Parathyroid adenoma (tissue), 2 donors: ENCODE results near the gene TANK.

ENCODE experiments used
- H2AFZ ChIP-seq: fragments of 300-600 bp; sonication (generic); one replicate; pipeline ENCODE4 v1.7.0; 2017; ENCODE audit warnings: antibody characterized with exemption, mild to moderate bottlenecking
- H3K27ac ChIP-seq: fragments of 300-600 bp; sonication (generic); one replicate; pipeline ENCODE4 v1.7.0; 2017
- H3K27me3 ChIP-seq: fragments of 300-600 bp; sonication (generic); one replicate; pipeline ENCODE4 v1.7.0; 2017; ENCODE audit warnings: low read length; ENCODE audit not compliant: control insufficient read depth, insufficient read depth
- H3K36me3 ChIP-seq: fragments of 300-600 bp; sonication (generic); one replicate; pipeline ENCODE4 v1.7.0; 2017; ENCODE audit warnings: low read length; ENCODE audit not compliant: control insufficient read depth, insufficient read depth
- H3K4me1 ChIP-seq: fragments of 300-600 bp; sonication (generic); one replicate; pipeline ENCODE4 v1.7.0; 2017; ENCODE audit warnings: control low read depth
- H3K4me2 ChIP-seq: fragments of 300-600 bp; sonication (generic); one replicate; pipeline ENCODE4 v1.7.0; 2017; ENCODE audit warnings: low read length
- H3K4me3 ChIP-seq: fragments of 300-600 bp; sonication (generic); one replicate; pipeline ENCODE4 v1.7.0; 2017; ENCODE audit warnings: low read depth, low read length
- H3K79me2 ChIP-seq: fragments of 300-600 bp; sonication (generic); one replicate; pipeline ENCODE4 v1.7.0; 2017; ENCODE audit warnings: control low read depth
- H3K9ac ChIP-seq: fragments of 300-600 bp; sonication (generic); one replicate; pipeline ENCODE4 v1.7.0; 2017; ENCODE audit warnings: mild to moderate bottlenecking
- H3K9me3 ChIP-seq: fragments of 300-600 bp; sonication (generic); one replicate; pipeline ENCODE4 v1.7.0; 2017; ENCODE audit warnings: low read length; ENCODE audit not compliant: control insufficient read depth
- CTCF ChIP-seq: fragments of 300-600 bp; sonication (generic); IDR thresholded peaks from one replicate; pipeline ENCODE4 v1.7.0; 2017; ENCODE audit warnings: antibody characterized with exemption, mild to moderate bottlenecking
- donor health status: primary hyperparathyroidism.

Gene TANK

DNA sequence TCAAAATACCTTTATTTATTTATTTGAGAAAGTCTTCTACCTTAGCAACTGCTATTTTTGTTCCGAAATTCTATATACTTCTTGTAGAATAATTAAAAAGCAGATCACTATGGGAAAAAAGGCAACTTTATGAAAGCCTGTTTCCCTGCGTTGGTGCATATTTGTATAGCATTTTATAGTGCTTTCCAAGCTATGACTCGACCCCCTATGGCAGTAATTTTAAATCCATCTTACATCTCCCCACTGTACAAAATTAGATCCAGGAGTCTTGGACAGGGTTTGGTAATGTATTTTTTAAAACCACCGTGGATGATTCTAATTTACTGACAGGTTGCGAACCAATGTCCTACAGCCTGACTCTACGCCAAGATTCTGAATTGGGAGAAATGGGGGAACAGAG, 10.1 kb downstream of the TANK start:
- Histone ChIP-seq H3K9ac (no peak overlapping the region), H3K4me3 (no peak overlapping the region), H3K36me3 (no peaks in the 10 kb centered on the region), H3K79me2 (peaks cover 30% of the 10 kb centered on the region), H3K27me3 (no peaks in the 10 kb centered on the region), H2AFZ (no peak overlapping the region), H3K9me3 (no peaks in the 10 kb centered on the region), H3K4me2 (no peak overlapping the region), H3K27ac (no peak overlapping the region), H3K4me1 (no peaks in the 10 kb centered on the region)
- TF ChIP-seq CTCF = no peak

- Histone ChIP-seq H3K27me3 (no peaks in the 10 kb centered on the region), H3K9me3 (no peaks in the 10 kb centered on the region), H3K4me3 (no peak overlapping the region), H3K9ac (no peak overlapping the region), H3K79me2 (peaks cover 30% of the 10 kb centered on the region), H3K36me3 (no peaks in the 10 kb centered on the region), H2AFZ (no peak overlapping the region), H3K4me1 (no peaks in the 10 kb centered on the region), H3K27ac (no peak overlapping the region), H3K4me2 (no peak overlapping the region)
- no peak for TF ChIP-seq CTCF
Observed at GRCh38 chr2:161170958-161171932, 11.0 kb downstream of the TANK start.

GRCh38 chr2:161172901-161173540, 12.8 kb downstream of the TANK start:
- H3K9ac ChIP-seq = no peak overlapping the region
- no peak for TF ChIP-seq CTCF
- no peaks in the 10 kb centered on the region for H3K36me3 ChIP-seq
- H3K4me1 ChIP-seq = no peaks in the 10 kb centered on the region
- H3K79me2 ChIP-seq = peaks cover 22% of the 10 kb centered on the region
- no peaks in the 10 kb centered on the region for H3K9me3 ChIP-seq
- no peak overlapping the region for H3K27ac ChIP-seq
- H2AFZ ChIP-seq = no peak overlapping the region
- H3K4me3 ChIP-seq = no peak overlapping the region
- no peaks in the 10 kb centered on the region for H3K27me3 ChIP-seq
- H3K4me2 ChIP-seq = no peak overlapping the region

DNA sequence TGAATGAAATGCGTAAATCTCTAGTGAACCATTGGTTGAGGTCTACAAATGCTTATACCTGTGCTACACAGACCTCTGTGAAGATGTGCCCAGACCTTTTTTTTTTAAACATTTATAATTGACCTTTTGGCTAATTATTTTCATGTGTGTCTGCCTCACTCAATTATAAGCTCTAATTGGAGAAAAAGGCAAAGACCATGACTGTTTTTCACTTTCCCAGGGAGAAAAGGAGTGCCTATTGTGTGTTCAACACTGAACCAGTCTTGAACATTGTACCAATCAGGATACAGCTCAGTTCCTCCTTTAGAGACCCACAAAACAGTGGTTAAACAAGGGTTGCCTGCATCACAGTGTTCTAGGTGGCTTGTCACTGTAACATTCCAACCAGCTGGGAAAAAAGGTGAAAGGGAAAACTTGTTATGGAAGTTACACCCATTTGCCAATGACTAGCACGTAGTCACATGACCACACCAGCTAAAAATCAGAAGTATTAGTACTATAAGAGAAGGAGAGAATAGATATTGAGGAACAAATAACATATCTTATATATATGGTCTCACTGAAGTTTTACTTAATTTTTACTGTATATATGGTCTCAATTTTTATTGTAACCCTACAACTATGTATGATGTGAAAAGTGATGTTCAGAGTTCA, 13.4 kb downstream of the TANK start:
- H3K36me3 ChIP-seq = no peaks in the 10 kb centered on the region
- no peaks in the 10 kb centered on the region for H3K4me1 ChIP-seq
- H3K9ac ChIP-seq = no peak overlapping the region
- H3K9me3 ChIP-seq = no peaks in the 10 kb centered on the region
- no peak overlapping the region for H2AFZ ChIP-seq
- peaks cover 18% of the 10 kb centered on the region for H3K79me2 ChIP-seq
- no peak for TF ChIP-seq CTCF
- H3K27me3 ChIP-seq = no peaks in the 10 kb centered on the region
- H3K27ac ChIP-seq = no peak overlapping the region
- H3K4me3 ChIP-seq = no peak overlapping the region
- no peak overlapping the region for H3K4me2 ChIP-seq
